ENCODE measurements around the gene EEF2K. TPM values are rescaled to one million over a fixed set of nuclear protein-coding genes. Genes with fewer than 3 reads are reported as not detected.
"Not testable (repeated sequence)": the region's sequence is repeated elsewhere in the genome, so short reads cannot be mapped to it uniquely, and the experiment has no call there.

Gene EEF2K
- total RNA-seq, 1 donor: 26.3 TPM

- H3K4me3 ChIP-seq (ENCODE audit: low read depth, low read length): no peak overlapping the region
- no peak for TF ChIP-seq CTCF (IDR thresholded peaks at IDR 0.05; ENCODE audit: insufficient read depth, low read depth, low read length)
- DNase-seq (ENCODE audit: low read depth): no peak
Measured at GRCh38 chr16:22165508-22166285, 40.4 kb upstream of the EEF2K start.

GRCh38 chr16:22171953-22172352, 34.1 kb upstream of the EEF2K start:
- DNase-seq (ENCODE audit: low read depth): no peak
- no peak for TF ChIP-seq CTCF (IDR thresholded peaks at IDR 0.05; ENCODE audit: insufficient read depth, low read depth, low read length)
- no peak overlapping the region for H3K4me3 ChIP-seq (ENCODE audit: low read depth, low read length)

DNA sequence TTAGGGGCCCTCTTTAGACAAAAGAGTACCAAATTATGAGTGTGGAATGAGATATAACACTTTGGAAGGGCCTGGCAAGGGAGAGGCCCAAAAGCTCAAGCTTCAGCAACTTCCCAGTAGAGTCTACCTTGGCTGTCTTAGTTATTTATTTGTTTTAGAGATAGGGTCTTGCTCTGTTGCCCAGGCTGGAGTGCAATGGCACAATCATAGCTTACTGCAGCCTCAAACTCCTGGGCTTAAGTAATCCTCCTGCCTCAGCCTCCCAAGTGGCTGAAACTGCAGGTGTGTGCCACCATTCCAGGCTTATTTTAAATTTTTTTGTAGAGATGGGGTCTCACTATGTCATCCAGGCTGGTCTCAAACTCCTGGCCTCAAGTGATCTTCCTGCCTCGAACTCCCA, 33.4 kb upstream of the EEF2K start:
- H3K4me3 ChIP-seq (ENCODE audit: low read depth, low read length); DNase-seq (ENCODE audit: low read depth): not testable (repeated sequence)

- TF ChIP-seq CTCF (IDR thresholded peaks at IDR 0.05; ENCODE audit: insufficient read depth, low read depth, low read length): no peak
- no peak for DNase-seq (ENCODE audit: low read depth)
- H3K4me3 ChIP-seq (ENCODE audit: low read depth, low read length): no peak overlapping the region
Measured at GRCh38 chr16:22174642-22175041, 31.4 kb upstream of the EEF2K start.

DNA sequence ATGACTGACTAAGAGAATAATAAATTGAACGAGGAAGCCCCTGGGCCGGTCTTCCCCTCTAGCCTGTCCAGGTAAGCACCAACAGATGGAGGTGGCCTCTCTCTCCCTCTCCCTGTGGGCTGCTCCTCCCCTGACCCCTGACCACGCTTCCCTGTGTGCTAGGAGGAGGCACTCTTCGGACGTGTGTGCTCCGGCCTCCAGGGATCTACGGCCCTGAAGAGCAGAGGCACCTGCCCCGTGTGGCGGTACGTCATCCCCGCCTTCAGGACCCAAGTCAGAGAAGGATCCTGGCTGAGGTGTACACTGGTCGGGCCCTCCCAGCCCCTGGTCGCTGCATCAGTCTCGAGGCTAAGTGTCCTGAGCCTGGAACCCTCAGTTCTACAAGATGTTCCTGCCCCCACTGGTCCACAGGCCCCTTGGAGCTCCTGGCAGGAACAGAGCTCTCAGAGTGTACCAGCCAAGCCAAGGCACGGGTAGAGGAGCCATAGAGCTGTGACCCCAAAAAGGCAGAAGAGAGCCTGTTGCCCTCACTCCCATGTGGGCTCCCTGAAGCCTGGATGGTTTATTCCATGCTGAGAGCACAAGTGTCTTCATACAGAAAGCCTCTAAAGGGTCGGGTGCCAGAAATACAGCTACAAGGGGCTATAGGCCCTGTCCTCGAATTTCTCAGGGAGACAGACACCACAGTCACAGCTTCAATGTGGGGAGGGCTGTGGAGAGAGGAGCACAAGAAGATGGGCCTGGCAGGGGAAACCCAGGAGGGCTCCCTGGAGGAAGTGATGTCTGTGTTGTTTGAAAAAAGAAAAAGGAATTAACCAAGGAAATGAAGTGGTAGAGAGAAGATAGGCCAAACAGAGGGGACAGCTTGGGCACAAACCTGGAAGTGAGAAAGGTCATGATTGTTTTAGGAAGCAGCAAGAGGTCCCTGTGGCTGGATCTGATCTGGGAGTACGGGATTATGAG, 27.8 kb upstream of the EEF2K start:
- no peak for DNase-seq (ENCODE audit: low read depth)
- no peak overlapping the region for H3K4me3 ChIP-seq (ENCODE audit: low read depth, low read length)
- TF ChIP-seq CTCF (IDR thresholded peaks at IDR 0.05; ENCODE audit: insufficient read depth, low read depth, low read length): no peak

- no peak overlapping the region for H3K4me3 ChIP-seq (ENCODE audit: low read depth, low read length)
- no peak for TF ChIP-seq CTCF (IDR thresholded peaks at IDR 0.05; ENCODE audit: insufficient read depth, low read depth, low read length)
- DNase-seq (ENCODE audit: low read depth): no peak
Measured at GRCh38 chr16:22181426-22181825, 24.7 kb upstream of the EEF2K start.

DNA sequence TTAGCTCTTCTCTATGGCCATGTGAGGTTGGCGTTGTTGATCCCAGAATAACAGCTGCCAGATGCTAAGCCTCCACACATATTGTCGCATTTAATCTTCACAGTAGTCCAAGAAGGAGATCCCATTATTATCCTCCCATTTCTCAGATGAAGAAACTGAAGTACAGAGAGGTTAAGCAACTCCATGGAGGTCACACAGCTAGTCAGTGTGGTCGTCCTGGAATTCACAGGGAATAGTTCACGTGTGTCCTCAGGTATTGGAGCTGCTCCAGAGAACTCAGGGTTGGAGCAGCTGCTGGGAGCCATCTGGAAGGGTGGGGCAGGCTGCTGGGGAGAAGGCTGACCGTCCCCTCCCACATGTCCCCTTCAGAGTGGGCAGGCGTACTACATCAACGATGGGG, 24.2 kb upstream of the EEF2K start:
- no peak for TF ChIP-seq CTCF (IDR thresholded peaks at IDR 0.05; ENCODE audit: insufficient read depth, low read depth, low read length)
- DNase-seq (ENCODE audit: low read depth): no peak
- H3K4me3 ChIP-seq (ENCODE audit: low read depth, low read length): no peak overlapping the region
